NCI-H2107 treated with DMSO at 0.1 percent for 48 hours (cell line): Measurements from ENCODE around the gene ZNF746.
A peak's percentile ranks its signal among the peaks of the same experiment; 100 is the strongest.
"Not testable (repeated sequence)": the region's sequence is repeated elsewhere in the genome, so short reads cannot be mapped to it uniquely, and the experiment has no call there.

Experiments
- DNase-seq: peaks from one replicate; lab custom pipeline; 2025; ENCODE audit not compliant: unreplicated experiment; lab: John Stamatoyannopoulos, UW

ZNF746 gene

DNA sequence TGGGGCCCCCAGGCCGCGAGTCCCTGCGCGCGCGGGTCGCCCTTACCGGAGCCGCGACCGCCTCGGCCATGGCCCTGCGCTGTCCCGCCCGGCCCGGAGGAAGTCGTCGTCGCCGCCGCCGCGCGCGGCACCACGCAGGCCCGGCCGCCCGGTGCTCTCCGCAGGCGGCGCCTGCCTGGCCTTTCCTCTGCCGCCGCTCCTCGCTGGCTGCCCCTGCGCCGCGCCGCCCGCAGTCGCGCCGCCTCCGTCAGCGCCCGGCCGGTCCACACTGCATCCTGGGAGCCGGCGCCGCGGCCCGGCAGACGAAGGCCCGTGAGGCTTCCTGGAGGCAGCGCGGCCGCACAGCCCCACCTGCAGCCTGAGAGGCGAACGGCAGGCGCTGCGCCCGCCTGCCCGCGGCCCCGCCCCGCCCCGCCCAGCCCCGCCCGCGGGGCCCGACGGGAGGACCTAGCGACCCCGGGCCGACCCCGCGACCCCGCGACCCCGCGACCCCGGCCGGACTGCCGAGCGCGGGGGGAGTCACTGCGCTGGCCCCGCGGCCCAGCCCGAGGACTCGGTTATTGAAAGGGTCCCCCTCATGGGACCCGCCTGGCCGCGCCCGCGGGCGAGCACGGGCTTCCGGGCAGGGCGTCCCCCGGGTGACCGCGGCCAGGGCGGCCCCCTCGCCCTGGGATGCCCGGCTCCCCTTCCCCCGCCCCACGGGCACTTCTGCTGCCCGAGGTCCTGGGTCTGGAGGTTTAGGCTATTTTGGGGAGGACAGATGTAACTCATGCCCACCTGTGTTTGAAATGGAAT lies at the start of gene ZNF746:
Gene ZNF746 (minus strand): TSS at position 343 of the 795 bp plus-strand sequence. CDS start 273 bp downstream, at position 70.
- peak; percentile 42 for DNase-seq

DNA sequence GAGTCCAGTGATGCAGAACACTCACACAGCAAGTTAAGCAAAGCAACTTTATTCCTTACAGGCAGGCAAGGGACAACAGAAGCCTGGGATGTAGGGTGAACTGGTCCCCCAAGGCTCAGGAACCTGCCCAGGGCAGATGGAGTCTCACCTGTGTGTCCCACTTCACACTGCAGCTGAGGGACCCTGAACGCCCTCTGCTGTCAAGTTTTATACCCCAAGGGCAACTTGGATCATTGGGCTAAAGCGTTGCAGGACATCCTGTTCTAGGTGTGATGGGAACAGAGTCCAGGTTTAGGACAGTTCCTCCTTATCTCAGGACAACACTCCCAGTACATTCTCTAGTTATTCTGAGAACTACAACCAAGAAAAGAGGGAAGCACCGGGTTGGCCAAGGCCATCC lies 49.5 kb upstream of the ZNF746 start:
- DNase-seq = no peak

DNA sequence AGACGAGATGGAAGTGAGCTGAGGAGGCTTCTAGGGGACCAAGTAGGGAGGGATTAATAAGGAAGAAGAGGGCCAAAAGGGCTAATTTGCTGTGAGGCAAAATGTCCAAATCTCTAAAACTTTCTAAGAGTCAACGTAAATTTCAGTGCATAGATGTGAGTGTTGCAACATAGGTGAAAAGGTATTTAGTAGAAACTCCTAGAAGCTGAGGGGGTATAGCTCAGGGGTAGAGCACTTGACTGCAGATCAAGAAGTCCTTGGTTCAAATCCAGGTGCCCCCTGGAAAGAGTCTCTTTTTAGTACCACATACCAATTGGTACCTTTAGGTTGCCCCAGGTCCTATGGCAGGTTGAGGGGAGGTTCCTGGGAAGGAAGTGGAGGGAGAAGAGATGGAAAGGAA lies 48.7 kb upstream of the ZNF746 start:
- DNase-seq = no peak

DNA sequence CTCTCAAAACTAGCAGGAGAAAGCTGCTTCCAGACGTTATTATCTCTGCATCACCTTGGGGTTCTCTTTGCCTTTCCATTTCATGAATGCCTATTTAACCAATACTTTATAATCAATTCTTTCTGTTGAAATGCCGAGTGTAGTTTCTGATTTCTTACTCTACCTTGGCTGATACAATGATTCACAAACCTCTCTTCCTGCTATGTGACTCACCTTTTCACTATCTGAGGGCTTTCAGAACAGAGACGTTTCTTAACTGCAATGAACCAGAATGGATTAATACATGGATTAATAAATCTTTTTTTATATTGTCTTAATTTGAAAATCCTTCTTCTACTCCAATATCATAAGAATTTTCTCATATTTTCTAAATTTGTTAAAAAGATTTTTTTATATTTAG lies 46.4 kb upstream of the ZNF746 start:
- no peak for DNase-seq

GRCh38 chr7:149532654-149533053 lies 35.0 kb upstream of the ZNF746 start:
- DNase-seq = no peak

DNA sequence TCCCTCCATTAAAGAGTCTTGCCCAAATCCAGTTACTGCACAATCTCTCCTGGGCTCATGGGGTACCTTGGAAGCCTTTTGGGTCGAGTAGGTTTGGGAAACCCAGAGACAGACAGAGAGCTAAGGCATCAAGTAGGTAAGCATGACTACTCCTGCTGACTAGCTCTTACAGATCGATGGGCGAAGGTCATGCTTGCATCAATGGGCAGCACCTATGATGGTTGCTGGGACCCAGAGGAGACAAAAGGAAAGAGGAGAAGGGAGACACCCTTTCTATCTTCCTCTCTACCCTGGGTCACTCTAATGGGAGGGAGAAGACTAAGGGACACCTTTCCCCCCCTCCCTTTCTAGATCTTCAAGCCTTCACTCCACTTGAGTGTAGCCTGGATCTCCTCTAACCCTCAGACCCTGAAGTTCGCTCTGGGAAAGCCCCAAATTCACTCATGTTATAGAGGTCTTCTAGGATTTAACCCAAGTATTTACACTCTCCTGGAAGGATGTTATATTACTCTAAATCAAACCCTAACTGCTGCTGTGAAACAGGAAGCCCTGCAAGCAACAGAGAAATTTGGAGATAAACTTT lies 31.6 kb upstream of the ZNF746 start:
- no peak for DNase-seq

- DNase-seq = no peak
Observed at GRCh38 chr7:149527414-149527813, 29.8 kb upstream of the ZNF746 start.

GRCh38 chr7:149525280-149525679 lies 27.7 kb upstream of the ZNF746 start:
- no peak for DNase-seq

DNA sequence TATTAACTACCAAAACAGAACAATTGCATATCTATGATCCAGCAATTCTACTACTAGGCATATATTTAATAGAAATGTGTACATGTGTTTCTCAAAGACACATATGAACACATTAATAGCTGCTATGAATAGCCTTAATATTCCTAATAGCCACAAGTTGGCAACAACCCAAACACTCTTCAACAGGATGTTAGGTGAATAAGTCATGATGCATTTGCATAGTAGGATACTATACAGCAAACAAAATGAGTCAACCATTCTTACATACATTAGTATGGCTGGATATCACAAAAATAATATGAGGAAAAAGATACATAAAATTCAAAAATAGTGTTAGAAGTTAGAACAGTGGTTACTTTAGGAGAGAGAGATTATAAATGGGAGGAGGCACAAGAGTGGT lies 26.8 kb upstream of the ZNF746 start:
- no peak for DNase-seq

- DNase-seq = no peak
Observed at GRCh38 chr7:149510248-149510647, 12.6 kb upstream of the ZNF746 start.

DNA sequence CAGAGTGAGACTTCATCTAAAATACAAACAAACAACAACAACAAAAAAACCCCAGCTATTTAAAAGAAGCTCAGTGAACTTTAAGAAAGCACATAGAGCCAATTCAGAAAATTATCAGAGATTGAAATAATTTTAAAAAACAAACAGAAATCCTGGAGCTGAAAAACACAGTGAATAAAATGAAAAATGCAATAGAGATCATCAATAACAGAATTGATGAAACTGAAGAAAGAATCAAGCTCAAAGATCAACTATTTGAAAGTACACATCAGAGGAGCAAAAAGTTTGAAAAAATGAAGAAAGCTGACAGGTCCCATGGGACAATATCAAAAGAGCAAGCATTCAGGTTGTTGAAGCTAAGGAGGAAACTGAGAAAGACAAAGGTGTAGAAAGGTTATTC lies 12.2 kb upstream of the ZNF746 start:
- DNase-seq = no peak

- no peak for DNase-seq
Observed at GRCh38 chr7:149505551-149505950, 7.9 kb upstream of the ZNF746 start.

GRCh38 chr7:149501651-149502050 lies 4.0 kb upstream of the ZNF746 start:
- DNase-seq = no peak

GRCh38 chr7:149500910-149501309 lies 3.3 kb upstream of the ZNF746 start:
- no peak for DNase-seq

DNA sequence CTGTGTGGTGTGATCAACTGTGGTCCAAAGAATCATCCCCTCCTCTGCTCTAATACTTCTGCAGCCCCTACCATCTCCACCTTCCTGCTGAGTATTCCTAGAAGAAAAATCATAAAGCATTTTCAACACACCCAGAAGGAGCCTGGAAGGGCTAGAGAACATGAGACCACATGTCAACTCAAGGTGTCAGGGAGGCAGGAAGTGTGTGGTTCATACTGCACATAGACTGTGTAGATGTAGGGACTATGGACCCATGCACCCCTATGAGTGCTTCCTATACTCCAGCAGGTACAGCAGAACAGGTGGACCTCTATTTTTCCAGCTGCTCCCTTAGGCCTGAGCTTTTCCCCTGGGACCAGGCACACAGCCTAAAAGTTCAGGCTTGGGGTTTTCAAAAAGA lies 2.6 kb upstream of the ZNF746 start:
- no peak for DNase-seq

GRCh38 chr7:149498811-149499210 lies 1.2 kb upstream of the ZNF746 start:
- DNase-seq = no peak

- DNase-seq = no peak
Observed at GRCh38 chr7:149496642-149497391, 792 bp downstream of the ZNF746 start.

GRCh38 chr7:149495785-149496641 lies 1.6 kb downstream of the ZNF746 start:
- peak; percentile 9 for DNase-seq

GRCh38 chr7:149494738-149495368 lies 2.8 kb downstream of the ZNF746 start:
- DNase-seq = no peak

DNA sequence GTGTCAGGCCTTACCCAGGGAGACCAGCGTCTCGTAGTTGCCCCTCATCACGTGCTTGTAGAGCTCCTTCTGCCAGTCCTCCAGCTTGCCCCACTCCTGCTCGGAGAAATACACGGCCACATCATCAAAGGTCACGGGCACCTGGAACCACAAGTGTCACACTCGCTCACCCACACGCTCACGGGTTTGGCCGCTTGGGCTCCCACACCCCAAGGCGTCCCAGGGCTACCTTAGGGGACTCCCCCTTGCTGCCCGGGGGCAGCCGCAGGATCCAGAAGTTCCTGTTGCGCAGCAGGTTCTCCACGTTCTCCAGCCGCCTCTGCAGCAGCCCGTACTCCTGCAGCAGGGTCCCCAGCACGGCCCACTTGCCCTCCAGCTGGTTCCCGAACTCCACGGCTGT lies 3.6 kb downstream of the ZNF746 start:
- not testable (repeated sequence) for DNase-seq

DNA sequence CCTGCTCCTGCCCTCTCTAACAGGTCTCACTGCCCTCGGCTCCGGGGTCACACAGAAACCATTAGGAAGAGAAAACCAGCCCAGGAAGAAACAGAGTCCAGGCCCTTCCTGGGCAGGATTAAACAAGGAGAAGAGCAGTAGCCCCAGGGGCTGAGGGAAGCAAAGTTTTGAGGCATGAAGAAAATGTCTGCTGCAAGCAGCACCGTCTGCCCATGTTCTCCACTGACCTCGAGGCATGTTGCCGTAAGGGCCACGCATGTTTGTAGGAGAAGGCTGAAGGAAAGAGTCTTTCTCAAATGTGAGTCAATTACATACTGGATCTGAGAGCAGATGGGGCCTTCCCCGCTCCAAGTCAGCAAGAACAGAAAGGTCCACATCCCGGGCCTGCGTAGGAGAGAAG lies 4.2 kb downstream of the ZNF746 start:
- no peak for DNase-seq
